Measurements from ENCODE around the gene MYH11. TPM values are rescaled to one million over a fixed set of nuclear protein-coding genes. Genes with fewer than 3 reads are reported as not detected.

The MYH11 gene
- total and polyA plus RNA-seq, 10 of the 15 experiments (the other 5 are each of a cell fraction or from before 2014, with no cell fraction given), result 0.01 to 1.9 (median 0.13) TPM; not detected in 1

- ChIA-PET RAD21 (ENCODE audit: unreplicated experiment) (no interaction called here), POLR2A (no interaction called here), SMC1A (ENCODE audit: uncharacterized antibody, unreplicated experiment) (no interaction called here), CTCF (no interaction called here)
- Histone ChIP-seq H3K4me1 (ENCODE audit: control insufficient read depth, insufficient read depth, low read length) (no peaks in the 10 kb centered on the region), H3K9ac (ENCODE audit: control insufficient read depth, insufficient read depth, low read length) (no peak overlapping the region), H4K20me1 (ENCODE audit: control insufficient read depth, insufficient read depth) (no peaks in the 10 kb centered on the region), H3K9me3 (replicated peaks; ENCODE audit: control insufficient read depth, insufficient read depth, low read length) (no peaks in the 10 kb centered on the region), H2AFZ (ENCODE audit: control insufficient read depth, low read depth, low read length) (no peak overlapping the region), H3K79me2 (ENCODE audit: control insufficient read depth, insufficient read depth, low read length) (no peaks in the 10 kb centered on the region), H3K36me3 (ENCODE audit: control insufficient read depth in 2 of 2, insufficient read depth in 2 of 2, low read length in 1 of 2) (no peaks in the 10 kb centered on the region), H3K4me2 (ENCODE audit: control insufficient read depth, insufficient read depth) (no peak overlapping the region), H3K27ac (ENCODE audit: control insufficient read depth, insufficient read depth) (no peak overlapping the region), H3K4me3 (no peak overlapping the region), H3K27me3 (replicated peaks in 1 of 2; ENCODE audit: control insufficient read depth in 2 of 2, insufficient read depth in 2 of 2, low read length in 1 of 2) (no peaks in the 10 kb centered on the region)
- TF ChIP-seq GABPA (IDR thresholded peaks at IDR 0.05; ENCODE audit: low read depth), result no peak
- no peak for TF ChIP-seq CUX1 (IDR thresholded peaks at IDR 0.05; ENCODE audit: insufficient replicate concordance, low read depth, low read length)
- no peak for TF ChIP-seq MAX (IDR thresholded peaks at IDR 0.05; ENCODE audit: low read depth, low read length)
- no peak for TF ChIP-seq EGR1 (IDR thresholded peaks at IDR 0.05; ENCODE audit: borderline replicate concordance in 1 of 2, low read depth in 2 of 2, low read length in 2 of 2)
- no peak for TF ChIP-seq ZNF592 (IDR thresholded peaks at IDR 0.05)
- no peak for TF ChIP-seq RBBP5 (conservative IDR thresholded peaks at IDR 0.05)
- no peak for TF ChIP-seq ZSCAN29 (IDR thresholded peaks at IDR 0.05)
- TF ChIP-seq EZH2 (IDR thresholded peaks at IDR 0.05; ENCODE audit: borderline replicate concordance, control insufficient read depth, low read depth, low read length), result no peak
- 49% methylated on average over 4 of the region's 4 CpGs for WGBS (ENCODE audit: insufficient coverage, insufficient replicate concordance, low lambda C conversion rate, missing lambda C conversion rate)
- no TSS peak for BruUV-seq (replicated peaks)
- DNase-seq (ENCODE audit: low read depth, low spot score) (no peak), ATAC-seq (no peak), FAIRE-seq (no peak)
- in situ Hi-C loops (cut with MboI), result no loop called here
- intact Hi-C loops (cut with micrococcal nuclease; ENCODE audit: unreplicated experiment), result no loop called here
These were observed 10.3 kb downstream of the MYH11 start for GRCh38 chr16:15846510-15846909.
